Measurements from ENCODE around the gene GOLGA6L4.
"Not testable (repeated sequence)": the region's sequence is repeated elsewhere in the genome, so short reads cannot be mapped to it uniquely, and the experiment has no call there.

GOLGA6L4 gene

GRCh38 chr15:84235573-84235972, at the start of gene GOLGA6L4:
Gene GOLGA6L4 (plus strand): TSS chr15:84235773. CDS start chr15:84235835, 62 bp downstream.
- not testable (repeated sequence) for DNase-seq

DNA sequence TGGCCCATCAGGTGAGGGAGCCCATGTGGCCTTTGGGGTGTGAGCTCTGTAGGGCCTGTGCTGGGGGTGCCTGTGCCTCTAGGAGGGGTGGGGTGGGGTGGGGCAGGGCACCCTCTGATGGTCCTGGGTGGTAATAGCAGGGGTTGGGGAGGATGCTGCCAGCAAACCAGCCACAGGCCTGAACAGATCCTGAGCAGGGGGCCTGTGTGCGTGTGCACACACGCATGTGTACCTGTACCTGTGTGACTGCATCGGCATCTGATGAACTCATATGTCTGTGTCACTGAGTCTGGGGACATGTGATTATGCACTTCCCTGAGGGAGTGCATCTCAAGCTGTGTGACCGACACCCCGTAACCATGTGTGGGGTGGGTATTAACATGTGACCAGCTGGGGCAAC, 42.6 kb upstream of the GOLGA6L4 start:
- not testable (repeated sequence) for DNase-seq

GRCh38 chr15:84195603-84196002, 40.0 kb upstream of the GOLGA6L4 start:
- not testable (repeated sequence) for DNase-seq

DNA sequence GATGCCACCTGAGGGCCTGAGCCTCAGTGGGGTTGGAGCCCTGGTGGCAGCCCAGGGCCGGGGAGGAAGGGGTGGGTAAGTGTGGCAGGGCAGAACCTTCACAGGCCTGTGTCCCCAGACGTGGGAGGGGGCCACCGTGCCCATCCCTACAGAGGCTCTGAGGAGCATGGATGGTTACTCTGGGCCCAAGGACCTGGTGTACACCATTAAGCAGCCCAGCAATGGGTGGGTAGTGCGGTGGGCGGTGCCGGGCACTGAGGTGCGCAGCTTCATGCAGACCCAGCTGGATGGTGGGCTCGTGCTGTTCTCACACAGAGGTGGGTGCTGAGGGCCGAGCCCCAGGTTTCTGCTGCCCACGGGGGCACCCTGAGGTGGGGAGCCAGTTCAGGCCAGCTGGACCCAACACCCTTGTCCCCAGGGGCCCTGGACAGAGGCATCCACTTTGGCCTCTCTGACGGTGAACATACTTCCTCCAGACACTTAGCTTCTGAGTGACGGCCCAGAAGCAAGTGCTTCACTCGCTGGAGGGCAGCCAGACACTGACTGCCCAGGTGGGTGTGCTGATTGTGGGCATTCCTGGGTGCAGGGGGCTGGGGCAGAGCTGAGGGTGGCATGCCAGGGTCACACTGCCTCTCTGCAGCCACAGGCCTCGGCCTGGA, 38.9 kb upstream of the GOLGA6L4 start:
- not testable (repeated sequence) for DNase-seq

- not testable (repeated sequence) for DNase-seq
Observed at GRCh38 chr15:84199865-84200264, 35.7 kb upstream of the GOLGA6L4 start.

DNA sequence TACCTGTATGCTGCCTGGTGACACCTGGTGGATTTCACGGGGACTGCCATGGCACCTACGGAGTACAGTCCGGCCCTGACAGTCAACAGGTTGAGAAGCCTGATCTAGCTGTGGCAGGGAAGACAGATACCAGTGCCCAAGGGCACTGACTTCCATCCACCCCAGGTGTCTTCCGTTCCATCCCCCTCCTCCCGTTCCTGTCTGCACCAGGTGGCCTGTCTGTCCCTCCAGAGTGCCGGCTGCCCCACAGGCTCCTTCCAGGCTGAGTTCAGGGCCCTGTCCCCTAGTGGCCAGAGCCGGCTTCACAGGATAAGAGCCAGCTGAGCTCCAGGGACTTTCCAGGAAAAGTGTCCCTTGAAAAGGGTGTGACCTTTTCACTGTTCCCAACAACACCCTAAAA, 10.9 kb downstream of the GOLGA6L4 start:
- DNase-seq, result peak; percentile 0

Measured in CD4-positive, alpha-beta T cell treated with Interleukin-12 subunit alpha and Interleukin-12 subunit beta, for 1 hour (primary cell).